Peyer's patch (tissue), 4 donors: ENCODE data around the gene TCAP. TPM values are rescaled to one million over a fixed set of nuclear protein-coding genes. Genes with fewer than 3 reads are reported as not detected.

Experiments used
- DNase-seq, 3 donors: peaks; one replicate each; pipeline ENCODE4 v3.0.0-alpha.2; 2017 to 2019
- H3K27ac ChIP-seq, 4 donors: fragments of 200-600 bp; sonication (generic); one replicate each; pipeline ENCODE4 v1.5.1; 2016 to 2019
- H3K27me3 ChIP-seq, 2 donors: fragments of 200-600 bp; sonication (generic); one replicate each; pipeline ENCODE4 v1.5.1; 2019
- H3K36me3 ChIP-seq, 3 donors: fragments of 200-600 bp; sonication (generic); one replicate each; pipeline ENCODE4 v1.5.1; 2016 to 2019
- H3K4me1 ChIP-seq, 4 donors: fragments of 200-600 bp; sonication (generic); one replicate each; pipeline ENCODE4 v1.5.1; 2016 to 2019
- H3K4me3 ChIP-seq, 4 donors: fragments of 200-600 bp; sonication (generic); 1 replicate in 3 of 4; 2 replicates in 1 of 4; pipeline ENCODE4 v1.5.1; 2016 to 2019; ENCODE audit warnings: mild to moderate bottlenecking in 1 of 4
- H3K9me3 ChIP-seq, 4 donors: fragments of 200-600 bp; sonication (generic); one replicate each; pipeline ENCODE4 v1.5.1; 2016 to 2019; ENCODE audit warnings: mild to moderate bottlenecking in 1 of 4
- POLR2A ChIP-seq, 2 donors: fragments of 450-650 bp; IDR thresholded peaks; one replicate each; pipeline ENCODE4 v1.5.1; 2017; ENCODE audit warnings: antibody characterized with exemption in 2 of 2, mild to moderate bottlenecking in 2 of 2, moderate library complexity in 2 of 2
- total RNA-seq, 4 donors: library from RNA; depleted of rRNA; stranded (reverse); fragments of >200 nt; gene quantifications; one replicate each; pipeline ENCODE4 v1.1.0, GENCODE V29; 2016
- TF ChIP-seq, protein P1 (sequence below), 6 experiments: fragments of 450-650 bp in 4 of 6; fragments of 200-600 bp in 2 of 6; sonication (generic) in 1 of 6; IDR thresholded peaks; one replicate each; pipeline ENCODE4 v1.5.1; 2017 to 2019; ENCODE audit warnings: antibody characterized with exemption in 6 of 6, mild to moderate bottlenecking in 3 of 6, moderate library complexity in 1 of 6

Gene TCAP
- total RNA-seq, 4 donors from 2014 or later = 0.53 to 1.9 (median 1.1) TPM; not detected in 1

DNA sequence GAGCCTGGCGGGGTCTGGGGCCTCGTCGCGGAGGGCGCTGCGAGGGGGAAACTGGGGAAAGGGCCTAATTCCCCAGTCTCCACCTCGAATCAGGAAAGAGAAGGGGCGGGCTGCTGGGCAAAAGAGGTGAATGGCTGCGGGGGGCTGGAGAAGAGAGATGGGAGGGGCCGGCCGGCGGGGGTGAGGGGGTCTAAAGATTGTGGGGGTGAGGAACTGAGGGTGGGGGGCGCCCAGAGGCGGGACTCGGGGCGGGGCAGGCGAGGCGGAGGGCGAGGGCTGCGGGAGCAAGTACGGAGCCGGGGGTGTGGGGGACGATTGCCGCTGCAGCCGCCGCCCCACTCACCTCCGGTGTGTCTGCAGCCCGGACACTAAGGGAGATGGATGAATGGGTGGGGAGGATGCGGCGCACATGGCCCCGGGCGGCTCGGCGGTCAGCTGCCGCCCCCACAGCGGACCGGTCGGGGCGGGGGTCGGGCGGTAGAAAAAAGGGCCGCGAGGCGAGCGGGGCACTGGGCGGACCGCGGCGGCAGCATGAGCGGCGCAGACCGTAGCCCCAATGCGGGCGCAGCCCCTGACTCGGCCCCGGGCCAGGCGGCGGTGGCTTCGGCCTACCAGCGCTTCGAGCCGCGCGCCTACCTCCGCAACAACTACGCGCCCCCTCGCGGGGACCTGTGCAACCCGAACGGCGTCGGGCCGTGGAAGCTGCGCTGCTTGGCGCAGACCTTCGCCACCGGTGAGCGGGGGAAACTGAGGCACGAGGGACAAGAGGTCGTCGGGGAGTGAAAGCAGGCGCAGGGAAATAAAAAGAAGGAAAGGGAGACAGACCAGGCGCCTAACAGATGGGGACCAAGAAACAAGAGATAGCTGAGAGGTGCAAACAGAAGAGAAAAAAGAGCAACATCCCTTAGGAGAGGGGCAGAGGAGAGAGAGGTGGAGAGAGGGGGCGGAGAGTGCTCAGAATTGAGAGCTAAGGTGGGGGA, 3.1 kb downstream of the TCAP start, which contains the start of gene PNMT:
PNMT (plus strand) TSS at position 509 of the 980 bp plus-strand sequence; CDS start at position 532, 23 bp downstream.
- Histone ChIP-seq H3K27me3 (peaks cover 0 to 6% of the 10 kb centered on the region in 2 donors), H3K27ac (peak within 1 kb of the TSS in 2 of 4 donors; percentile 23 to 44), H3K9me3 (no peaks in the 10 kb centered on the region), H3K4me3 (peak within 1 kb of the TSS; percentile 37 to 60 (median 50)), H3K36me3 (no peaks in the 10 kb centered on the region), H3K4me1 (peaks cover 5 to 59% (median 15%) of the 10 kb centered on the region in 4 donors)
- TF ChIP-seq POLR2A (IDR thresholded peaks at IDR 0.05) = no peak
- TF ChIP-seq, protein P1, sequence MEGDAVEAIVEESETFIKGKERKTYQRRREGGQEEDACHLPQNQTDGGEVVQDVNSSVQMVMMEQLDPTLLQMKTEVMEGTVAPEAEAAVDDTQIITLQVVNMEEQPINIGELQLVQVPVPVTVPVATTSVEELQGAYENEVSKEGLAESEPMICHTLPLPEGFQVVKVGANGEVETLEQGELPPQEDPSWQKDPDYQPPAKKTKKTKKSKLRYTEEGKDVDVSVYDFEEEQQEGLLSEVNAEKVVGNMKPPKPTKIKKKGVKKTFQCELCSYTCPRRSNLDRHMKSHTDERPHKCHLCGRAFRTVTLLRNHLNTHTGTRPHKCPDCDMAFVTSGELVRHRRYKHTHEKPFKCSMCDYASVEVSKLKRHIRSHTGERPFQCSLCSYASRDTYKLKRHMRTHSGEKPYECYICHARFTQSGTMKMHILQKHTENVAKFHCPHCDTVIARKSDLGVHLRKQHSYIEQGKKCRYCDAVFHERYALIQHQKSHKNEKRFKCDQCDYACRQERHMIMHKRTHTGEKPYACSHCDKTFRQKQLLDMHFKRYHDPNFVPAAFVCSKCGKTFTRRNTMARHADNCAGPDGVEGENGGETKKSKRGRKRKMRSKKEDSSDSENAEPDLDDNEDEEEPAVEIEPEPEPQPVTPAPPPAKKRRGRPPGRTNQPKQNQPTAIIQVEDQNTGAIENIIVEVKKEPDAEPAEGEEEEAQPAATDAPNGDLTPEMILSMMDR (IDR thresholded peaks at IDR 0.05) = peak; percentile 23 to 79 (median 66)
- peak; percentile 77 to 89 (median 85) for DNase-seq

DNA sequence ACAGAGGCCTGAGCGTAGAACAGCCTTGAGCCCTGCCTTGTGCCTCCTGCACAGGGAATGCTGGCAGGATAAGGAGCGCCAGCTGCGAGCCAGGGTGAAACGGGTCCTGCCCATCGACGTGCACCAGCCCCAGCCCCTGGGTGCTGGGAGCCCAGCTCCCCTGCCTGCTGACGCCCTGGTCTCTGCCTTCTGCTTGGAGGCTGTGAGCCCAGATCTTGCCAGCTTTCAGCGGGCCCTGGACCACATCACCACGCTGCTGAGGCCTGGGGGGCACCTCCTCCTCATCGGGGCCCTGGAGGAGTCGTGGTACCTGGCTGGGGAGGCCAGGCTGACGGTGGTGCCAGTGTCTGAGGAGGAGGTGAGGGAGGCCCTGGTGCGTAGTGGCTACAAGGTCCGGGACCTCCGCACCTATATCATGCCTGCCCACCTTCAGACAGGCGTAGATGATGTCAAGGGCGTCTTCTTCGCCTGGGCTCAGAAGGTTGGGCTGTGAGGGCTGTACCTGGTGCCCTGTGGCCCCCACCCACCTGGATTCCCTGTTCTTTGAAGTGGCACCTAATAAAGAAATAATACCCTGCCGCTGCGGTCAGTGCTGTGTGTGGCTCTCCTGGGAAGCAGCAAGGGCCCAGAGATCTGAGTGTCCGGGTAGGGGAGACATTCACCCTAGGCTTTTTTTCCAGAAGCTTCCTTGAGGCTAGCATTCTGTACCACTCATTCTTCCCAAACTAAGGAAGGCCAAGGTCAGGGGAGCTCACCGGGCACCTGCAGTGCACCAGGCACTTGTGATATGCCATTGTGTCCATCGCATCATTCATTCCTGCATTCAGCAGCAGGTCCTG, 5.0 kb downstream of the TCAP start:
- TF ChIP-seq, protein P1 (IDR thresholded peaks at IDR 0.05) = no peak
- no peak for TF ChIP-seq POLR2A (IDR thresholded peaks at IDR 0.05)
- H3K36me3 ChIP-seq = no peaks in the 10 kb centered on the region
- peaks cover under 1 to 48% (median 15%) of the 10 kb centered on the region in 4 donors for H3K4me1 ChIP-seq
- H3K4me3 ChIP-seq = no peak overlapping the region
- peaks cover 0 to 6% of the 10 kb centered on the region in 2 donors for H3K27me3 ChIP-seq
- H3K27ac ChIP-seq = no peak overlapping the region
- no peak for DNase-seq
- no peaks in the 10 kb centered on the region for H3K9me3 ChIP-seq

DNA sequence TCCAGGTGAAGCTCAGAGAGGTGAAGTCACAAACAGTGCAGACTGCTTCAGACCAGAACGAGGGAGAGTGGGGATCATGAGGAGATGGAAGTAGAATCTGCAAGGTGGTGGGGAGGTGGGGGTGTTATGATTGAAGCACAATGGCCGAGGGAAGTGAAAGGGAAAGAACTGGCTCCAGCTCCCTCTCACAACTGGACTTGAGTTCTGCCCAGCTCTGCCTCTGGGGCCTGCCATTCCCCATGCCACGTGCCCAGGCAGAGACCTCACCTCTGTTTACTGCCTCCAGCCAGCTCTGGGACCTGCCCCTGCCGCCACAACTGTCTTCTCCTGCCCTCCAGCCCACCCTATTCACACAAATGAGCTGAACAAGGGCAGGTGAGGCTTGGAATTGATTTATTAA, 5.6 kb downstream of the TCAP start:
- H3K36me3 ChIP-seq = no peaks in the 10 kb centered on the region
- DNase-seq = no peak
- H3K27me3 ChIP-seq = peaks cover 0 to 6% of the 10 kb centered on the region in 2 donors
- no peaks in the 10 kb centered on the region for H3K9me3 ChIP-seq
- no peak overlapping the region for H3K4me3 ChIP-seq
- H3K27ac ChIP-seq = no peak overlapping the region
- peaks cover 2 to 50% (median 15%) of the 10 kb centered on the region in 4 donors for H3K4me1 ChIP-seq
- no peak for TF ChIP-seq POLR2A (IDR thresholded peaks at IDR 0.05)
- TF ChIP-seq, protein P1 (IDR thresholded peaks at IDR 0.05) = no peak

DNA sequence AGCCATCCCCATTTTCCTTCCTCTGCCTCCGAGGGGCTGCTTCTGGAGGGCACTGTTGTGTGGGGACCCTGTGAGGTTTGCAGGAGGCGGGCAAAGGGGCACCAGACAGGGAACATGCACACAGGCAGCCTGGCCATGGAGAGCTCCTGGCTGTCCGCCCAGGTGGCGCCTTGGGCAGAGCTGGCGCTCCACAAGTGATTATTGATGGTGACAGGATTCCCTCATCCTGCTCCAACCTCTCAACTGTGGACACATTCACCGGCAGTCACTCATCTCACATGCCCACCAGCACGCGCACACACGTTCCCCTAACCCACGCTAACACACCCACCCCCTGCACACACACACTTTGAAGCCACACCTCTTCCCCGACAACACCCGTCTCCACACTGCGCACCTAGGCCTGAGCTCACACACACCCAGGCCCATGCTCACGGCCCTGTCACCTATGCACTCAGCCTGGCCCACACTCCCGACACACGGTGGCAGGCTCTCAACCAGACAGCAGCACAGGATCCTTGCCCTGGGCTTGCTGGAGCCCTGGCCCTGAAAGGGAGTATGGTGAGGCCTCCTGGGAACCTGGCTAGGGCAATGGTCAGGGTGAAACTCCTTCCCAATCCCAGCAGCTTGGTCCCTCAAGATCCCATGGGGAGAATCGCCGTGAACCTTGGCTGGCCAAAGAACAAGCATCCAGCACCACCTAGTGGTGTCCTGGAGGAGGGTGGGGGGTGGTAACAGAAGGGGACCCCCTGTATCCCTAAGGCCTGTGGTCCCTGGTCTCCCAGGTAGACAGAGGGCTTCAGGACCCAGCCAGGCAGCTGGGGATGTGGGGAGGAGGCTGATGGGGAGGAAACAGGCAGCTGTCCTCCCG, 6.7 kb downstream of the TCAP start:
- H3K36me3 ChIP-seq = no peaks in the 10 kb centered on the region
- H3K27ac ChIP-seq = peak overlapping the region in 1 of 4 donors; percentile 49

More for the DNA sequence above, 6.7 kb downstream of the TCAP start:
- TF ChIP-seq POLR2A (IDR thresholded peaks at IDR 0.05) = no peak
- TF ChIP-seq, protein P1 (IDR thresholded peaks at IDR 0.05) = peak in 4 of 6 experiments; percentile 39 to 74 (median 70)
- peaks cover 2 to 47% (median 15%) of the 10 kb centered on the region in 4 donors for H3K4me1 ChIP-seq
- peaks cover 0 to 6% of the 10 kb centered on the region in 2 donors for H3K27me3 ChIP-seq
- no peak overlapping the region for H3K4me3 ChIP-seq
- DNase-seq = peak in 2 of 3 donors; percentile 74 to 83
- no peaks in the 10 kb centered on the region for H3K9me3 ChIP-seq
